ENCODE measurements around the gene TMEM114. TPM values are rescaled to one million over a fixed set of nuclear protein-coding genes. Genes with fewer than 3 reads are reported as not detected.

The TMEM114 gene
- total RNA-seq, 1 experiment from 2014 or later = not detected

DNA sequence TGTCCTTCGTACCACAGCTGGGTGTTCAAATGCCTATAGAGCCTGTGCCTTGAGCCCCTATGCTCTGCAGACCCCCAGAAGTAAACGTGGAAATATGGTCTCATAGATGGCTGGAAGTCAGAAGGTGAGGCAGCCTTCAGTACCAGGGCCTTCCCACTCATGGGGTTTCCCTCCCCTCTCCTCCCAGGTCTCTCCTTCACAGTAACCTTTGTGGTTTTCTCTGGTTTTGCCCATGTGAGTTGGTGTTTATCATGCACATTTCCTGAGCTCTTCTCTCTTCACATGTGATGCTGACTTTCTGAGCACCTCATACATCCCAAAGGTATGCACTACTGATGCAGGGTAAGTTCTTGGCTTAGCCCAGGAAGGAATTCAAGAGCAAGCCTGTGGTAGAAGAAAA, 35.4 kb downstream of the TMEM114 start:
- no peak overlapping the region for H3K27ac ChIP-seq (ENCODE audit: low read length)
- ChIA-PET CTCF (no interaction called here), POLR2A (no interaction called here)
- DNase-seq (ENCODE audit: low read depth, low spot score) = no peak
- H3K9me3 ChIP-seq (ENCODE audit: control insufficient read depth, insufficient read depth, low read depth, low read length) = no peaks in the 10 kb centered on the region
- in situ Hi-C loops (cut with HindIII; ENCODE audit: low pct_unique_long_range_greater_than_20kb, low sequenced_read_pairs) = no loop called here
- intact Hi-C loops (cut with micrococcal nuclease; ENCODE audit: unreplicated experiment) = no loop called here
- peaks cover 31% of the 10 kb centered on the region for H3K27me3 ChIP-seq (ENCODE audit: control insufficient read depth, insufficient read depth, low read length)
- ATAC-seq = no peak
- no peak overlapping the region for H3K4me3 ChIP-seq (ENCODE audit: low read depth in 2 of 2, low read length in 2 of 2)
- H3K36me3 ChIP-seq (ENCODE audit: control insufficient read depth, insufficient read depth, low read length) = peaks cover 2% of the 10 kb centered on the region; the same call in 1 of the 2 replicates
- no TSS peak for BruUV-seq (replicated peaks)
- no peaks in the 10 kb centered on the region for H3K4me1 ChIP-seq (ENCODE audit: control insufficient read depth, insufficient read depth, low read length)
- no peak for TF ChIP-seq CTCF (IDR thresholded peaks at IDR 0.05)
- TF ChIP-seq TCF7L2 (IDR thresholded peaks at IDR 0.05; ENCODE audit: low read depth, low read length) = no peak
- TF ChIP-seq POLR2AphosphoS5 (IDR thresholded peaks at IDR 0.05; ENCODE audit: low read depth, low read length) = no peak
- TF ChIP-seq, protein P1, sequence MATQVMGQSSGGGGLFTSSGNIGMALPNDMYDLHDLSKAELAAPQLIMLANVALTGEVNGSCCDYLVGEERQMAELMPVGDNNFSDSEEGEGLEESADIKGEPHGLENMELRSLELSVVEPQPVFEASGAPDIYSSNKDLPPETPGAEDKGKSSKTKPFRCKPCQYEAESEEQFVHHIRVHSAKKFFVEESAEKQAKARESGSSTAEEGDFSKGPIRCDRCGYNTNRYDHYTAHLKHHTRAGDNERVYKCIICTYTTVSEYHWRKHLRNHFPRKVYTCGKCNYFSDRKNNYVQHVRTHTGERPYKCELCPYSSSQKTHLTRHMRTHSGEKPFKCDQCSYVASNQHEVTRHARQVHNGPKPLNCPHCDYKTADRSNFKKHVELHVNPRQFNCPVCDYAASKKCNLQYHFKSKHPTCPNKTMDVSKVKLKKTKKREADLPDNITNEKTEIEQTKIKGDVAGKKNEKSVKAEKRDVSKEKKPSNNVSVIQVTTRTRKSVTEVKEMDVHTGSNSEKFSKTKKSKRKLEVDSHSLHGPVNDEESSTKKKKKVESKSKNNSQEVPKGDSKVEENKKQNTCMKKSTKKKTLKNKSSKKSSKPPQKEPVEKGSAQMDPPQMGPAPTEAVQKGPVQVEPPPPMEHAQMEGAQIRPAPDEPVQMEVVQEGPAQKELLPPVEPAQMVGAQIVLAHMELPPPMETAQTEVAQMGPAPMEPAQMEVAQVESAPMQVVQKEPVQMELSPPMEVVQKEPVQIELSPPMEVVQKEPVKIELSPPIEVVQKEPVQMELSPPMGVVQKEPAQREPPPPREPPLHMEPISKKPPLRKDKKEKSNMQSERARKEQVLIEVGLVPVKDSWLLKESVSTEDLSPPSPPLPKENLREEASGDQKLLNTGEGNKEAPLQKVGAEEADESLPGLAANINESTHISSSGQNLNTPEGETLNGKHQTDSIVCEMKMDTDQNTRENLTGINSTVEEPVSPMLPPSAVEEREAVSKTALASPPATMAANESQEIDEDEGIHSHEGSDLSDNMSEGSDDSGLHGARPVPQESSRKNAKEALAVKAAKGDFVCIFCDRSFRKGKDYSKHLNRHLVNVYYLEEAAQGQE (IDR thresholded peaks at IDR 0.05; ENCODE audit: insufficient read depth in 1 of 2, low read depth in 2 of 2, low read length in 1 of 2) = no peak
- TF ChIP-seq SIN3A (IDR thresholded peaks at IDR 0.05; ENCODE audit: borderline replicate concordance, insufficient read depth, low read depth, low read length) = no peak

DNA sequence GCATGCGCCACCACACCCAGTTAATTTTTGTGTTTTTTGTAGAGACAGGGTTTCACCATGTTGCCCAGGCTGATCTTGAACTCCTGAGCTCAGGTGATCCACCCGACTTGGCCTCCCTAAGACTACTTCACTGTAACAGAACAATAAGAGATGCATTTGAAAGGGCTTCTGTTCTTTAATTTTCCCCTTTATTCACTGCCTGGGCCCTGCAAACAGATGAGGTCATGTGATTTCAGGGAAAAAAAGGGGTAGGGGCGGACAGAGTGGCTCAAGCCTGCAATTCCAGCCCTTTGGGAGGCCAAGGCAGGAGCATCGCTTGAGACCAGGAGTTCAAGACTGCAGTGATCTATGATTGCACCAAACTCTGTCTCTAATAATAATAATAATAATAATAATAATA, 36.3 kb downstream of the TMEM114 start:
- peaks cover 26% of the 10 kb centered on the region for H3K27me3 ChIP-seq (ENCODE audit: control insufficient read depth, insufficient read depth, low read length)
- H3K9me3 ChIP-seq (ENCODE audit: control insufficient read depth, insufficient read depth, low read depth, low read length) = no peaks in the 10 kb centered on the region
- H3K4me3 ChIP-seq (ENCODE audit: low read depth in 2 of 2, low read length in 2 of 2) = no peak overlapping the region
- intact Hi-C loops (cut with micrococcal nuclease; ENCODE audit: unreplicated experiment) = no loop called here
- no TSS peak for BruUV-seq (replicated peaks)
- ATAC-seq (no peak), DNase-seq (ENCODE audit: low read depth, low spot score) (no peak)
- in situ Hi-C loops (cut with HindIII; ENCODE audit: low pct_unique_long_range_greater_than_20kb, low sequenced_read_pairs) = no loop called here
- ChIA-PET POLR2A (no interaction called here), CTCF (no interaction called here)
- no peaks in the 10 kb centered on the region for H3K4me1 ChIP-seq (ENCODE audit: control insufficient read depth, insufficient read depth, low read length)
- H3K36me3 ChIP-seq (ENCODE audit: control insufficient read depth, insufficient read depth, low read length) = no peaks in the 10 kb centered on the region
- no peak overlapping the region for H3K27ac ChIP-seq (ENCODE audit: low read length)
- TF ChIP-seq POLR2AphosphoS5 (IDR thresholded peaks at IDR 0.05; ENCODE audit: low read depth, low read length) (no peak), TCF7L2 (IDR thresholded peaks at IDR 0.05; ENCODE audit: low read depth, low read length) (no peak), SIN3A (IDR thresholded peaks at IDR 0.05; ENCODE audit: borderline replicate concordance, insufficient read depth, low read depth, low read length) (no peak), CTCF (IDR thresholded peaks at IDR 0.05) (no peak)
- TF ChIP-seq, protein P1 (IDR thresholded peaks at IDR 0.05; ENCODE audit: insufficient read depth in 1 of 2, low read depth in 2 of 2, low read length in 1 of 2) = no peak
